Ecto neural progenitor cell (in vitro differentiated cells): ENCODE data around the gene ZFYVE28.

ENCODE experiments used
- DNase-seq: peaks from one replicate; pipeline ENCODE4 v3.0.0-alpha.2; 2018; ENCODE audit warnings: low spot score

Gene ZFYVE28

GRCh38 chr4:2259541-2260343 lies 158.7 kb downstream of the ZFYVE28 start:
- peak; percentile 49 for DNase-seq

GRCh38 chr4:2259036-2259540 lies 159.4 kb downstream of the ZFYVE28 start:
- DNase-seq, result no peak

- no peak for DNase-seq
Observed at GRCh38 chr4:2258091-2259035, 160.1 kb downstream of the ZFYVE28 start.

- DNase-seq, result no peak
Observed at GRCh38 chr4:2257361-2258081, 160.9 kb downstream of the ZFYVE28 start.

GRCh38 chr4:2256781-2257191 lies 161.7 kb downstream of the ZFYVE28 start:
- no peak for DNase-seq

GRCh38 chr4:2256156-2256731 lies 162.2 kb downstream of the ZFYVE28 start:
- no peak for DNase-seq

GRCh38 chr4:2255501-2256155 lies 162.8 kb downstream of the ZFYVE28 start:
- no peak for DNase-seq

GRCh38 chr4:2254665-2255500 lies 163.6 kb downstream of the ZFYVE28 start:
- no peak for DNase-seq

- DNase-seq, result no peak
Observed at GRCh38 chr4:2253160-2254084, 165.0 kb downstream of the ZFYVE28 start.

- DNase-seq, result no peak
Observed at GRCh38 chr4:2252530-2253091, 165.8 kb downstream of the ZFYVE28 start.

- DNase-seq, result no peak
Observed at GRCh38 chr4:2251795-2252529, 166.5 kb downstream of the ZFYVE28 start.

- DNase-seq, result no peak
Observed at GRCh38 chr4:2251073-2251794, 167.2 kb downstream of the ZFYVE28 start.

GRCh38 chr4:2250357-2251072 lies 167.9 kb downstream of the ZFYVE28 start:
- DNase-seq, result no peak

- DNase-seq, result no peak
Observed at GRCh38 chr4:2249526-2250356, 168.7 kb downstream of the ZFYVE28 start.

GRCh38 chr4:2248821-2249261 lies 169.6 kb downstream of the ZFYVE28 start:
- no peak for DNase-seq
